GM12878 (cell line): ENCODE data around the gene LITAF. TPM values are rescaled to one million over a fixed set of nuclear protein-coding genes. Genes with fewer than 3 reads are reported as not detected.

Experiments used
- ATAC-seq: fragments of 200-7000 bp; cut with Tn5 transposase; 3 replicates; pipeline ENCODE4 v1.9.1; 2020; ENCODE audit warnings: mild to moderate bottlenecking, moderate library complexity
- BruUV-seq: library from RNA; stranded (reverse); fragments of 400-500 nt; replicated peaks from 2 replicates; lab custom pipeline; 2021; lab: Mats Ljungman, UMichigan
- CTCF ChIA-PET: fragments of 300-600 bp; sonication (Branson Sonifier 250); formaldehyde crosslinking; extraction: SDS; loops from one replicate; lab custom pipeline; 2021; ENCODE audit warnings: inconsistent platforms; lab: Yijun Ruan, JAX
- POLR2A ChIA-PET: fragments of 350-600 bp; formaldehyde crosslinking; extraction: SDS; loops from one replicate; lab custom pipeline; 2021; ENCODE audit warnings: inconsistent platforms; lab: Charles Lee
- RAD21 ChIA-PET: fragments of 300-600 bp; sonication (Branson Sonifier 250); formaldehyde crosslinking; loops from one replicate; lab custom pipeline; 2023; ENCODE audit warnings: antibody characterized with exemption; ENCODE audit not compliant: unreplicated experiment; lab: Charles Lee
- SMC1A ChIA-PET: fragments of 300-600 bp; sonication (Branson Sonifier 250); formaldehyde crosslinking; loops from one replicate; lab custom pipeline; 2023; ENCODE audit not compliant: unreplicated experiment, uncharacterized antibody; lab: Charles Lee
- DNase-seq: peaks from one replicate; pipeline ENCODE4 v3.0.0-alpha.2; 2011; ENCODE audit warnings: low read depth, low spot score
- FAIRE-seq: peaks from 3 replicates; lab custom pipeline; 2011; peaks lifted over from hg19 to GRCh38; lab: Jason Lieb, UNC
- H2AFZ ChIP-seq: 2 replicates; pipeline ENCODE4 v1.6.0; 2011; ENCODE audit warnings: low read depth, low read length, control low read depth; ENCODE audit not compliant: control insufficient read depth
- H3K27ac ChIP-seq: 2 replicates; pipeline ENCODE4 v1.5.1; 2011; ENCODE audit warnings: control low read depth; ENCODE audit not compliant: control insufficient read depth, insufficient read depth
- H3K27me3 ChIP-seq, 2 experiments: replicated peaks in 1 of 2; 2 replicates each; pipeline versions ENCODE4 v1.6.0 to v1.6.1; 2011; ENCODE audit warnings: low read length in 1 of 2; ENCODE audit not compliant: control insufficient read depth in 2 of 2, insufficient read depth in 2 of 2
- H3K36me3 ChIP-seq, 2 experiments: 2 replicates each; pipeline ENCODE4 v1.5.1; 2011; ENCODE audit warnings: low read length in 1 of 2; ENCODE audit not compliant: control insufficient read depth in 2 of 2, insufficient read depth in 2 of 2
- H3K4me1 ChIP-seq: 2 replicates; pipeline ENCODE4 v1.6.1; 2011; ENCODE audit warnings: mild to moderate bottlenecking, low read length, moderate library complexity, mixed read lengths; ENCODE audit not compliant: control insufficient read depth, insufficient read depth
- H3K4me2 ChIP-seq: 2 replicates; pipeline ENCODE4 v1.6.0; 2011; ENCODE audit warnings: control low read depth; ENCODE audit not compliant: control insufficient read depth, insufficient read depth
- H3K4me3 ChIP-seq: fragments of 200-600 bp; sonication (generic); 2 replicates; pipeline ENCODE4 v1.5.1; 2016
- H3K79me2 ChIP-seq: 2 replicates; pipeline ENCODE4 v1.6.0; 2011; ENCODE audit warnings: low read length; ENCODE audit not compliant: control insufficient read depth, insufficient read depth
- H3K9ac ChIP-seq: 2 replicates; pipeline ENCODE4 v1.8.0; 2011; ENCODE audit warnings: low read length, control low read depth, mixed read lengths; ENCODE audit not compliant: control insufficient read depth, insufficient read depth
- H3K9me3 ChIP-seq: replicated peaks from 3 replicates; pipeline ENCODE4 v1.5.1; 2011; ENCODE audit warnings: mild to moderate bottlenecking, low read length; ENCODE audit not compliant: control insufficient read depth, insufficient read depth
- H4K20me1 ChIP-seq: 2 replicates; pipeline ENCODE4 v1.6.0; 2011; ENCODE audit not compliant: control insufficient read depth, insufficient read depth
- ASH2L ChIP-seq: fragments of 300-600, 200-600 bp; sonication (generic); IDR thresholded peaks from 2 replicates; pipeline ENCODE4 v1.6.1; 2017; ENCODE audit warnings: low read depth, mild to moderate bottlenecking, borderline replicate concordance
- BHLHE40 ChIP-seq, 2 experiments: fragments of 450-650 bp in 1 of 2; IDR thresholded peaks; 2 replicates each; pipeline ENCODE4 v1.6.1; 2011 to 2017; ENCODE audit warnings: low read depth in 2 of 2, borderline replicate concordance in 1 of 2, improper control_type of control experiment in 1 of 2, low read length in 1 of 2, mild to moderate bottlenecking in 1 of 2
- ESRRA ChIP-seq: IDR thresholded peaks from 2 replicates; pipeline ENCODE4 v1.6.1; 2012; ENCODE audit warnings: mild to moderate bottlenecking, low read length, improper control_type of control experiment
- IKZF1 ChIP-seq: fragments of 450-650 bp; conservative IDR thresholded peaks from 2 replicates; pipeline ENCODE4 v1.6.1; 2017; ENCODE audit warnings: antibody characterized with exemption, mild to moderate bottlenecking
- KDM1A ChIP-seq: fragments of 200-600 bp; sonication (generic); IDR thresholded peaks from 2 replicates; pipeline ENCODE4 v1.6.1; 2016; ENCODE audit warnings: borderline replicate concordance
- MTA3 ChIP-seq: IDR thresholded peaks from 2 replicates; pipeline ENCODE4 v1.6.1; 2012; ENCODE audit warnings: low read length, inconsistent platforms, borderline replicate concordance
- MYB ChIP-seq: fragments of 150-350 bp; IDR thresholded peaks from 2 replicates; pipeline ENCODE4 v1.6.1; 2014; ENCODE audit warnings: mild to moderate bottlenecking, low read depth, low read length, borderline replicate concordance
- NR2C1 ChIP-seq: fragments of 450-650 bp; IDR thresholded peaks from 2 replicates; pipeline ENCODE4 v1.6.1; 2017; ENCODE audit warnings: antibody characterized with exemption, mild to moderate bottlenecking, moderate library complexity
- POLR2AphosphoS2 ChIP-seq: IDR thresholded peaks from 2 replicates; pipeline ENCODE4 v1.6.1; 2011; ENCODE audit warnings: low read depth, mild to moderate bottlenecking, low read length, improper control_type of control experiment, moderate library complexity
- POU2F2 ChIP-seq: IDR thresholded peaks from 3 replicates; pipeline ENCODE4 v1.6.1; 2011; ENCODE audit warnings: low read depth, mild to moderate bottlenecking, low read length, borderline replicate concordance
- SIX5 ChIP-seq: IDR thresholded peaks from 2 replicates; pipeline ENCODE4 v1.6.1; 2011; ENCODE audit warnings: mild to moderate bottlenecking, low read depth, low read length, moderate library complexity; ENCODE audit not compliant: severe bottlenecking
- SMC3 ChIP-seq: IDR thresholded peaks from 2 replicates; pipeline ENCODE4 v1.6.1; 2011; ENCODE audit warnings: low read length, improper control_type of control experiment, borderline replicate concordance
- SP1 ChIP-seq: IDR thresholded peaks from one replicate; pipeline ENCODE4 v1.6.1; 2011; ENCODE audit warnings: low read depth, low read length
- ZNF592 ChIP-seq: fragments of 450-650 bp; IDR thresholded peaks from 2 replicates; pipeline ENCODE4 v1.6.1; 2017; ENCODE audit warnings: mild to moderate bottlenecking, moderate library complexity
- ZNF622 ChIP-seq: fragments of 450-650 bp; IDR thresholded peaks from 2 replicates; pipeline ENCODE4 v1.6.1; 2017; ENCODE audit warnings: mild to moderate bottlenecking, inconsistent platforms
- WGBS: methylation state at CpG from one replicate; pipeline ENCODE4 v1.1.6; 2016; ENCODE audit warnings: low lambda C conversion rate; ENCODE audit not compliant: insufficient replicate concordance, insufficient coverage; ENCODE audit errors: missing lambda C conversion rate; 5-methylcytosine and 5-hydroxymethylcytosine counted together
- in situ Hi-C: fragments of 300-500 bp; cut with MboI; formaldehyde crosslinking; loops from 9 replicates; pipeline ENCODE4 v1.14.3; 2018; ENCODE audit warnings: mixed read lengths
- intact Hi-C: fragments of 100-400 bp; cut with micrococcal nuclease; formaldehyde crosslinking; loops from one replicate; pipeline ENCODE4 v1.14.2; 2022; ENCODE audit not compliant: unreplicated experiment
- polyA plus RNA-seq, 11 experiments: library from polyadenylated mRNA; depleted of rRNA in 4 of 11; unstranded in 6 of 11; stranded (reverse) in 5 of 11; fragments of >200 nt; fragmentation: Nextera tagmentation in 4 of 11; fragmentation: Illumina TruSeq in 1 of 11; extraction: Ambion mirVana in 4 of 11; extraction: Trizol in 1 of 11; gene quantifications; 1 replicate in 1 of 11; 2 replicates in 10 of 11; pipeline versions ENCODE4 v1.2.1 to v1.2.3, GENCODE V29; 2011 to 2016; ENCODE audit warnings: inconsistent platforms in 2 of 11, missing spikeins in 2 of 11, low read depth in 1 of 11
- total RNA-seq, 4 experiments: library from RNA; depleted of rRNA in 3 of 4; stranded (reverse); fragments of >200 nt in 3 of 4; fragmentation: Illumina TruSeq in 1 of 4; extraction: Trizol in 1 of 4; gene quantifications; 2 replicates each; pipeline versions ENCODE4 v1.2.1 to v1.2.3, GENCODE V29; 2013 to 2021
- TF ChIP-seq, protein P1 (sequence below): IDR thresholded peaks from 2 replicates; pipeline ENCODE4 v1.6.1; 2011; ENCODE audit warnings: mild to moderate bottlenecking, low read depth, low read length, moderate library complexity; ENCODE audit not compliant: insufficient replicate concordance

The LITAF gene
- total and polyA plus RNA-seq, 10 of the 15 experiments (the other 5 are each of a cell fraction or from before 2014, with no cell fraction given), result 99.2 to 211 (median 147) TPM

DNA sequence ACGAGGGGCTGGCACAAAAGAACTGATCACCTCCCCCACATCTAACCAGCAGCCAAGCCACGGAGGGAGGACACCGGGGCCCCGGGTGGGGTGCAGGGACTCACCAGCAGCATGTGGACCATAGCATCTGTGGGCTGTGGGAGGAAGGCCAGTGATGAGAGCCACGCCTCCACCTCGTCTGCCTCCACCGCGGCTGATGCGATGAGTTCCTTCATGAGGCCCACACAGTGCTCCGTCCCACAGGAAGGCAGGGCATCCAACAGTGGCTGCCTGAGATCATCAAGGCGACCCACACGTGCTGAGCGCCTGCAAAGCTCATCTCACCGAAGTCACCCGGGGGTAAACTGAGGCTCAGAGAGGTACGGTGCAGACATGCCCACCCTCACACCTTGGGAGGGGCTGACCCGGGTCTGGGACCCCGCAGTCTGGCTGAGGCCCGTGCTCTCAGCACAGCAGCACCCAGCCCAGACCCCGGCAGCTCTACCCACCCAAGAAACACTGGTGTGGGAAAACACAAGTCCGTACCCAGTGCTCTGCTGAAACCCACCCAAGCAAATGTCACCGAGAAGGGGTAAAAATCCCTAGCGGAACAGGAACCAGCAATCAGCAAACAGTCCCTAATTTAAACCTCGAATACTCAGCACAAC, 85.9 kb downstream of the LITAF start (continued):
- TF ChIP-seq BHLHE40 (IDR thresholded peaks at IDR 0.05; ENCODE audit: borderline replicate concordance in 1 of 2, low read depth in 2 of 2, low read length in 1 of 2), result no peak
- no peak for TF ChIP-seq SMC3
- no peak for TF ChIP-seq POLR2AphosphoS2
- no peak for TF ChIP-seq KDM1A
- TF ChIP-seq SP1, result no peak

DNA sequence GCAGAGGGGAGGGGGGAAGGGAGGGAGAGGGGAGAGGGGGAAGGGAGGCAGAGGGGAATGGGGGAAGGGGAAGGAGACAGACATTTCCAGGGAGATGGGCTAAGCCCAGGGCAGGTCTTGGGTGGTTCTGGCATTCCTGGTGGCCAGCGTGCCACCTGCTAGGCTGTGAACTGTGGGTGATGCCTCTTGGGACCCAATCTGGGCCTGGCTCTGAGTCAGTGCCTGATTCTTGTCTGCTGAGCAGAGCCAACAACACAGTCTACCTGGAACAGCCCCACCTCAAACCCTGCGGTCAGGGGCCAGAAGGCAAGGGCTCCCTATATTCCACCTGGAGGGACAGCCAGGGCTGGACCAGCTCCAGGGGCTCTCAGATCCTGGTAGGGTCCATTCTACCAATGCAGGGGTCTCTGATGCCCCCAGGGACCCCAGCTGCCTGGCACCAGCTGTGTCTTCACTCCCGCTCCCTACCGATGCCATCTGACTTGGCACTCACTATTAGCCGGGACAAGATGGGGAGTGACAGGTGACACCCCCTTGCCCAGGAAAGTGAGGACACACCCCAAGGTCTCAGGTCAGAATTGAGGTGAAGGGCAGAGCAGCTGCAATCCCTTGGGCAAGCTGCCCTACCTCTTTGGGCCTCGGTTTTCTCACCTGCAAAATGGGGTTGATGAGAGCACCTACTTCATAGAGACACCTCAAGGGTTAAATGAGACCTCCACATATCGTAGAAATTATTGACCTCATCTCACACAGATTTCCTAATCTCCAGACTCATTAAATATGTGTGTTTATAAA, 87.2 kb downstream of the LITAF start:
- Histone ChIP-seq H3K79me2 (no peaks in the 10 kb centered on the region), H3K9ac (no peak overlapping the region), H4K20me1 (no peaks in the 10 kb centered on the region), H3K27me3 (no peaks in the 10 kb centered on the region; a peak in 1 of 4 replicates), H2AFZ (no peak overlapping the region), H3K4me1 (peaks cover 33% of the 10 kb centered on the region), H3K4me3 (no peak overlapping the region), H3K36me3 (no peaks in the 10 kb centered on the region; a peak in 1 of 4 replicates), H3K9me3 (no peaks in the 10 kb centered on the region), H3K27ac (no peak overlapping the region), H3K4me2 (no peak overlapping the region)
- intact Hi-C loops, result no loop called here
- ChIA-PET CTCF (interaction anchor here (0.6 to 2.1 kb wide), 3 partner anchors 33 to 141 kb away, joined by 3 to 8 read pairs (median 5); no protein-coding TSS in a partner anchor), POLR2A (no interaction called here), SMC1A (no interaction called here), RAD21 (no interaction called here)
- FAIRE-seq, result no peak
- in situ Hi-C loops, result no loop called here
- no peak for TF ChIP-seq MYB
- TF ChIP-seq POU2F2, result no peak
- no peak for TF ChIP-seq ESRRA
- no peak for TF ChIP-seq IKZF1
- no peak for TF ChIP-seq ZNF622
- no peak for TF ChIP-seq SIX5
- no peak for TF ChIP-seq NR2C1
- TF ChIP-seq ZNF592, result no peak
- no peak for TF ChIP-seq ASH2L
- no peak for TF ChIP-seq MTA3
- TF ChIP-seq, protein P1, sequence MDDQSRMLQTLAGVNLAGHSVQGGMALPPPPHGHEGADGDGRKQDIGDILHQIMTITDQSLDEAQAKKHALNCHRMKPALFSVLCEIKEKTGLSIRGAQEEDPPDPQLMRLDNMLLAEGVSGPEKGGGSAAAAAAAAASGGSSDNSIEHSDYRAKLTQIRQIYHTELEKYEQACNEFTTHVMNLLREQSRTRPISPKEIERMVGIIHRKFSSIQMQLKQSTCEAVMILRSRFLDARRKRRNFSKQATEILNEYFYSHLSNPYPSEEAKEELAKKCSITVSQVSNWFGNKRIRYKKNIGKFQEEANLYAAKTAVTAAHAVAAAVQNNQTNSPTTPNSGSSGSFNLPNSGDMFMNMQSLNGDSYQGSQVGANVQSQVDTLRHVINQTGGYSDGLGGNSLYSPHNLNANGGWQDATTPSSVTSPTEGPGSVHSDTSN, result no peak
- WGBS, result 34% methylated on average over 7 of the region's 7 CpGs
- ATAC-seq, result no peak
- no peak for DNase-seq
- BruUV-seq, result no TSS peak
